Ectodermal cell (in vitro differentiated cells): ENCODE results near the gene COX10.
"Not testable (repeated sequence)": the region's sequence is repeated elsewhere in the genome, so short reads cannot be mapped to it uniquely, and the experiment has no call there.

Experiments used
- H3K27ac ChIP-seq: 2 replicates; pipeline ENCODE4 v1.7.0; 2013; ENCODE audit warnings: mild to moderate bottlenecking, low read depth, low read length; ENCODE audit not compliant: insufficient read depth, poor library complexity, severe bottlenecking
- H3K27me3 ChIP-seq: 2 replicates; pipeline ENCODE4 v1.7.0; 2013; ENCODE audit warnings: mild to moderate bottlenecking, low read length; ENCODE audit not compliant: insufficient read depth, control insufficient read depth, poor library complexity, severe bottlenecking
- H3K36me3 ChIP-seq: one replicate; pipeline ENCODE4 v1.7.0; 2013; ENCODE audit warnings: low read length; ENCODE audit not compliant: control insufficient read depth, insufficient read depth
- H3K4me1 ChIP-seq: one replicate; pipeline ENCODE4 v1.7.0; 2013; ENCODE audit warnings: low read length; ENCODE audit not compliant: control insufficient read depth, insufficient read depth
- H3K4me3 ChIP-seq: 2 replicates; pipeline ENCODE4 v1.7.0; 2013; ENCODE audit warnings: low read depth, low read length, control low read depth; ENCODE audit not compliant: insufficient read depth
- H3K9me3 ChIP-seq: 2 replicates; pipeline ENCODE4 v1.7.0; 2013; ENCODE audit warnings: mild to moderate bottlenecking, low read length, moderate library complexity; ENCODE audit not compliant: control insufficient read depth
- whole genome bisulfite sequencing, 2 experiments: methylation state at CpG; one replicate each; pipeline ENCODE4 v1.1.7; 2013; ENCODE audit warnings: missing lambda C conversion rate in 2 of 2; 5-methylcytosine and 5-hydroxymethylcytosine counted together

COX10 gene

GRCh38 chr17:14235047-14235446, 165.7 kb downstream of the COX10 start:
- H3K4me1 ChIP-seq, H3K4me3 ChIP-seq, H3K27ac ChIP-seq, H3K9me3 ChIP-seq, H3K36me3 ChIP-seq, H3K27me3 ChIP-seq: not testable (repeated sequence)
- whole genome bisulfite sequencing, 2 experiments: 88 to 100% methylated on average over 1 to 2 of the region's 2 CpGs

GRCh38 chr17:14236032-14236431, 166.7 kb downstream of the COX10 start:
- not testable (repeated sequence) for H3K27me3 ChIP-seq, H3K27ac ChIP-seq, H3K4me3 ChIP-seq, H3K36me3 ChIP-seq, H3K4me1 ChIP-seq, H3K9me3 ChIP-seq
- 87 to 93% methylated on average over 6 to 7 of the region's 9 CpGs for WGBS, 2 experiments

- 96% methylated on average over 9 of the region's 11 CpGs for WGBS, 2 experiments
- H3K4me3 ChIP-seq, H3K27ac ChIP-seq, H3K9me3 ChIP-seq, H3K27me3 ChIP-seq, H3K36me3 ChIP-seq, H3K4me1 ChIP-seq: not testable (repeated sequence)
Observed at GRCh38 chr17:14236762-14237161, 167.5 kb downstream of the COX10 start, which contains the start of gene CDRT15. CDRT15 (minus strand) TSS chr17:14236862; CDS start chr17:14236833, 29 bp downstream.

- not testable (repeated sequence) for H3K4me3 ChIP-seq, H3K27me3 ChIP-seq, H3K27ac ChIP-seq, H3K4me1 ChIP-seq, H3K9me3 ChIP-seq, H3K36me3 ChIP-seq
- WGBS, 2 experiments: 95 to 100% methylated on average over 2 of the region's 5 CpGs
Observed at GRCh38 chr17:14239271-14239670, 170.0 kb downstream of the COX10 start.

- H3K9me3 ChIP-seq: no peaks in the 10 kb centered on the region
- no peak overlapping the region for H3K27ac ChIP-seq
- H3K27me3 ChIP-seq: no peaks in the 10 kb centered on the region
- no peaks in the 10 kb centered on the region for H3K36me3 ChIP-seq
- no peak overlapping the region for H3K4me3 ChIP-seq
- WGBS, 2 experiments: 94 to 100% methylated on average over 1 of the region's 1 CpG
- peaks cover 3% of the 10 kb centered on the region for H3K4me1 ChIP-seq
Observed at GRCh38 chr17:14245002-14245401, 175.7 kb downstream of the COX10 start.

GRCh38 chr17:14245629-14246028, 176.3 kb downstream of the COX10 start:
- Histone ChIP-seq H3K36me3 (no peaks in the 10 kb centered on the region), H3K4me3 (no peak overlapping the region), H3K27ac (no peak overlapping the region), H3K27me3 (no peaks in the 10 kb centered on the region), H3K9me3 (no peaks in the 10 kb centered on the region), H3K4me1 (peaks cover 3% of the 10 kb centered on the region)
- 95 to 97% methylated on average over 3 of the region's 3 CpGs for WGBS, 2 experiments
